IPS DF 19.7 (cell line): ENCODE measurements around the gene PFDN4.

Experiments used
- DNase-seq: peaks from one replicate; pipeline ENCODE4 v3.0.0-alpha.2; 2013; ENCODE audit warnings: low read depth, low spot score

The PFDN4 gene

DNA sequence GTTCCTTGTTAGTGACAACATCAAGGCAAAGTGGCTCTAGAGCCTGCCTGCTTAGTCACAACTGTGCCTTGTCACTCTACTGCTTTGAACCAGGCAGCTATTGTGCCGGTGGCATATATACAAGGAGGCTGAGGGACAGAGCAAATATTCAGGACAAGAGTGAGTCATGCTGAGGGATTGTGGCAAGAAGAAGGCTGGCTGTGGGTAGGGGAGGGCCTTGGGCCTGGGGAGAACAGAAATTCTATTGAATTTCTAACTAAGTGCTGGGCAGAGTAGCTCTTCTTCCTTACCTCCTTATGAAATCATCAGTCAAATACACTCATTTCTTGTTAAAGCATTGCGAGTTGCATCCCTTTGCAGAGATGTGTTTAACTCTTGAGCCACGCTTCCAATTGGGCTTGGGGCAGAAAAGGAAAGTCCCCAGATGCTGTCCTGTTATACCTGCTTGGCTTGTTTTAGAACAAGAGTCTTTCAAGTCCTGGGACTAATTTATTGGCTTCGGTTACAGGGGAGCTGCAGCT is 59.7 kb downstream of the PFDN4 start:
- no peak for DNase-seq

- no peak for DNase-seq
These were observed 61.1 kb downstream of the PFDN4 start for GRCh38 chr20:54268941-54269340.
